ENCODE measurements around the gene PRAMEF18.
"Not testable (repeated sequence)": the region's sequence is repeated elsewhere in the genome, so short reads cannot be mapped to it uniquely, and the experiment has no call there.

Gene PRAMEF18

GRCh38 chr1:13201309-13201708 is 24.6 kb downstream of the PRAMEF18 start, which contains the start of gene PRAMEF13:
TSS of gene PRAMEF13 (minus strand) at chr1:13201409. CDS start at chr1:13199589, 1,820 bp downstream.
- DNase-seq, result not testable (repeated sequence)

All from NCI-H2171 treated with DMSO at 0.1 percent for 48 hours (cell line).